ENCODE measurements around the gene ENTPD8.

GRCh38 chr9:137486141-137486490 lies 45.0 kb upstream of the ENTPD8 start:
- TF ChIP-seq NRL (CRISPR knock-in tag; IDR thresholded peaks at IDR 0.05; ENCODE audit: borderline replicate concordance), result no peak
- no peak for TF ChIP-seq CTCF (CRISPR knock-in tag; IDR thresholded peaks at IDR 0.05)
- TF ChIP-seq PRDM15 (CRISPR knock-in tag; IDR thresholded peaks at IDR 0.05), result no peak
- no peak for TF ChIP-seq ARNT (IDR thresholded peaks at IDR 0.05)
- no peak for TF ChIP-seq CBX5 (CRISPR knock-in tag; IDR thresholded peaks at IDR 0.05; ENCODE audit: borderline replicate concordance)
- no peak for TF ChIP-seq POLR2A (IDR thresholded peaks at IDR 0.05; ENCODE audit: insufficient read depth in 1 of 2, low read depth in 2 of 2, low read length in 2 of 2)
- TF ChIP-seq KAT7 (CRISPR knock-in tag; IDR thresholded peaks at IDR 0.05; ENCODE audit: borderline replicate concordance), result no peak
- no peak for TF ChIP-seq ATF2 (CRISPR knock-in tag; IDR thresholded peaks at IDR 0.05)
